Measurements from ENCODE around the gene C1QC. TPM values are rescaled to one million over a fixed set of nuclear protein-coding genes. Genes with fewer than 3 reads are reported as not detected.

C1QC gene
- total and polyA plus RNA-seq, 2 experiments from 2014 or later = not detected

- no peak for TF ChIP-seq ZNF462 (CRISPR knock-in tag; IDR thresholded peaks at IDR 0.05)
- no peak for TF ChIP-seq CREB1 (CRISPR knock-in tag; IDR thresholded peaks at IDR 0.05; ENCODE audit: low read depth)
- TF ChIP-seq JUNB (IDR thresholded peaks at IDR 0.05; ENCODE audit: unreplicated experiment) = no peak
- no peak for TF ChIP-seq NANOG (IDR thresholded peaks at IDR 0.05; ENCODE audit: borderline replicate concordance)
- no peak for TF ChIP-seq ZNF331 (CRISPR knock-in tag; IDR thresholded peaks at IDR 0.05; ENCODE audit: low read depth)
Measured at GRCh38 chr1:22677931-22678896, 34.8 kb downstream of the C1QC start (continued).

GRCh38 chr1:22680726-22681125 is 37.3 kb downstream of the C1QC start:
- H3K9me3 Mint-ChIP-seq = no peaks in the 10 kb centered on the region
- no peaks in the 10 kb centered on the region for H3K27me3 ChIP-seq (ENCODE audit: insufficient read depth)
- no peaks in the 10 kb centered on the region for H3K36me3 Mint-ChIP-seq (ENCODE audit: low read depth)
- peaks cover 9% of the 10 kb centered on the region for H3F3A ChIP-seq (replicated peaks; ENCODE audit: low read depth)
- H4K20me1 ChIP-seq (replicated peaks; ENCODE audit: insufficient read depth) = no peaks in the 10 kb centered on the region
- no peaks in the 10 kb centered on the region for H3K9me2 ChIP-seq (ENCODE audit: insufficient read depth)
- peaks cover 4% of the 10 kb centered on the region for H3K27me3 Mint-ChIP-seq (ENCODE audit: insufficient read depth, low read depth, poor library complexity)
- H2AFZ ChIP-seq = no peak overlapping the region
- no peak for ATAC-seq
- DNase-seq (ENCODE audit: low spot score) = no peak
- H3K4me2 ChIP-seq = no peak overlapping the region
- H3K27ac Mint-ChIP-seq = no peak overlapping the region
- no peak overlapping the region for H3K4me3 ChIP-seq
- H3K4me1 Mint-ChIP-seq = peaks cover 2% of the 10 kb centered on the region
- H3K4me3 Mint-ChIP-seq = no peak overlapping the region
- no peaks in the 10 kb centered on the region for H3K36me3 ChIP-seq (ENCODE audit: insufficient read depth)
- H3K4me1 ChIP-seq (ENCODE audit: insufficient read depth) = peaks cover 9% of the 10 kb centered on the region
- no peaks in the 10 kb centered on the region for H3K79me2 ChIP-seq (replicated peaks; ENCODE audit: insufficient read depth)
- H3K27ac ChIP-seq (ENCODE audit: low read depth) = no peak overlapping the region
- TF ChIP-seq JUNB (IDR thresholded peaks at IDR 0.05; ENCODE audit: unreplicated experiment) (no peak), STAT1 (IDR thresholded peaks at IDR 0.05; ENCODE audit: unreplicated experiment) (no peak), ZNF114 (CRISPR knock-in tag; IDR thresholded peaks at IDR 0.05) (no peak), CREB1 (CRISPR knock-in tag; IDR thresholded peaks at IDR 0.05; ENCODE audit: low read depth) (no peak), EZH2phosphoT487 (IDR thresholded peaks at IDR 0.05; ENCODE audit: unreplicated experiment) (no peak), CTCF (conservative IDR thresholded peaks at IDR 0.05; ENCODE audit: low read depth in 2 of 2) (no peak), ETS1 (IDR thresholded peaks at IDR 0.05) (no peak), ZNF331 (CRISPR knock-in tag; IDR thresholded peaks at IDR 0.05; ENCODE audit: low read depth) (no peak), POLR2AphosphoS5 (IDR thresholded peaks at IDR 0.05; ENCODE audit: low read depth) (no peak), NANOG (IDR thresholded peaks at IDR 0.05; ENCODE audit: borderline replicate concordance) (no peak)
